LoVo (cell line): ENCODE data around the gene UBE2J2.

Experiments
- DNase-seq: peaks from one replicate; pipeline ENCODE4 v3.0.0-alpha.2; 2016; ENCODE audit warnings: low spot score

UBE2J2 gene

GRCh38 chr1:1211541-1212441, 61.9 kb downstream of the UBE2J2 start:
- DNase-seq: no peak

DNA sequence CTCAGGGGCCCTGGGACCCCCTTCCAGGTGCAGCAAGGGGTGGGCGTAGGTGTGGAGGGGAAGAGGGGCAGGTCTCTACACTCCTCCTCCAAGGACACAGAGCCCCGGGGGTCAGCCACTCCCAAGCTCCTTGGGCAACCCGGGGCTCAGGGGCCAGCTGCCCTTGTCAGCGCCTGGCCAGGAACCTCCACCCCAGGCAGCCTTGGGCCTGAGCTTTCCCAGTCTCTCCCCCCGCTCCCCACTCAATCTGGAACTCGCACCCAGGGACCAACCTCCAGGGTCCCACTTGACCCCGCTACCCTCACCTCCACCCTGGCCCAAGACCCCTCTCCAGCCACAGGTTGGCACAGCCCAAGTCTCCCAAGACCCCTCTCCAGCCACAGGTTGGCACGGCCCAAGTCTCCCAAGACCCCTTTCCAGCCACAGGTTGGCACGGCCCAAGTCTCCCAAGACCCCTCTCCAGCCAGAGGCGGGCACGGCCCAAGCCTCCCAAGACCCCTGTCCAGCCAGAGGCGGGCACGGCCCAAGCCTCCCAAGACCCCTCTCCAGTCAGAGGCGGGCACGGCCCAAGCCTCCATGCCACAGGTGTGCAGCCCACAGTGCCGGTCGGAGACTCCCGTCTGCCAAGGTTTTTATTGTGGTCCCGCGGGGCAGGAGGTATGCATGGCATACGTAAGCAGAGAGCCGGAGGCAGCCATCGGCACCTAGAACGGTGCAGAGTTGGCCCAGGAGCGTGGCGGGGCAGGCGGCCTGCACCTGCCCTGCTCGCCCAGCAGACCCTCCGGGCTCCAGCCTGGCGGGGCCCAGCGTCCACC, 62.7 kb downstream of the UBE2J2 start:
- no peak for DNase-seq

GRCh38 chr1:1208713-1209433, 64.8 kb downstream of the UBE2J2 start:
- no peak for DNase-seq

- no peak for DNase-seq
These were observed 66.1 kb downstream of the UBE2J2 start for GRCh38 chr1:1207571-1207892.

GRCh38 chr1:1206966-1207531, 66.6 kb downstream of the UBE2J2 start:
- no peak for DNase-seq

GRCh38 chr1:1206376-1206965, 67.2 kb downstream of the UBE2J2 start, which contains the start of gene TNFRSF18:
Gene TNFRSF18 (minus strand): TSS chr1:1206592. CDS start chr1:1206571, 21 bp downstream.
- no peak for DNase-seq

DNA sequence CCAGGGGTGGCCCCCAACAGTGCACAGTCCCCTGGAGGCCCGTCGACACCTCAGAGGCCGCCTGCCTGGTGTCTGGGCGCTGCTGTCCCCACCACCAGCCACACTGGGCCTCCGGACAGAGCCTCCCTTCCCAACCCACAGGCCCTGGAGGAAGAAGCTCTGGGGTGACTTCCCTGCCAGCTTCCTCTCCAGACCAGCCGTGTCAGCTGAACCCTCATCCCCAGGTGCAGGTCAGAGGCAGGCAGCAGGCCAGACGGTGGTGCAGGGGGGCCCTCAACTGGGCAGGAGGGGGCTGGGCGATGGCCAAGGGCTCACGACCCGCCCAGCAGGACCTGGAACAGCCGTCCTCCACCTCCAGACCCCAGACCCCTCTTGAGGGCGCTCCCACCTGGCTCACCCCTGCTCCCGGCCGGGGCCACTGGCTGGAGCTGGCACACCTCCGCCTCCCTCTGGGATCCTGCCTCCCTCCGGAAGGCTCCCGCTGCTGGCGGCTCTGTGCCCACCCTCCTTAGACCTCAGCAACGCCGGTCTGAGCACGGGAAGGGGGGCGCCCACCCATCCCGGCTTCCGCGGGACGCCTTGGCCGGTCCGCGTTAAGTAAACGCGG, 67.8 kb downstream of the UBE2J2 start:
- DNase-seq: no peak

- DNase-seq: no peak
These were observed 68.5 kb downstream of the UBE2J2 start for GRCh38 chr1:1204998-1205768.

- no peak for DNase-seq
These were observed 69.2 kb downstream of the UBE2J2 start for GRCh38 chr1:1204425-1204920.
